Psoas muscle (tissue), 8 donors: ENCODE data around the gene LRP1-AS. TPM values are rescaled to one million over a fixed set of nuclear protein-coding genes. Genes with fewer than 3 reads are reported as not detected.

ENCODE experiments used
- ATAC-seq, 4 donors: fragments of 200-7000 bp; cut with Tn5 transposase; one replicate each; pipeline ENCODE4 v1.9.1; 2020; ENCODE audit warnings: moderate library complexity in 3 of 4, mild to moderate bottlenecking in 2 of 4
- DNase-seq, 2 donors: peaks; one replicate each; pipeline ENCODE4 v3.0.0-alpha.2; 2020
- H3K27ac ChIP-seq: fragments of 200-600 bp; one replicate; pipeline ENCODE4 v1.8.0; 2022
- H3K27me3 ChIP-seq, 3 donors: fragments of 200-600 bp in 1 of 3; one replicate each; pipeline versions ENCODE4 v1.6.1 to v1.8.0; 2013 to 2022; ENCODE audit warnings: low read length in 2 of 3, mild to moderate bottlenecking in 2 of 3, moderate library complexity in 1 of 3; ENCODE audit not compliant: insufficient read depth in 3 of 3
- H3K36me3 ChIP-seq, 2 donors: fragments of 200-600 bp in 1 of 2; one replicate each; pipeline versions ENCODE4 v1.6.1 to v1.8.0; 2013 to 2022; ENCODE audit warnings: low read depth in 1 of 2, mild to moderate bottlenecking in 1 of 2, moderate library complexity in 1 of 2; ENCODE audit not compliant: insufficient read depth in 1 of 2
- H3K4me1 ChIP-seq: fragments of 200-600 bp; one replicate; pipeline ENCODE4 v1.8.0; 2022
- H3K4me3 ChIP-seq: fragments of 200-600 bp; one replicate; pipeline ENCODE4 v1.8.0; 2022; ENCODE audit warnings: mild to moderate bottlenecking
- H3K9me3 ChIP-seq: fragments of 200-600 bp; one replicate; pipeline ENCODE4 v1.8.0; 2022
- WGBS, 3 donors: extraction: QIAGEN DNeasy Blood & Tissue Kit; methylation state at CpG; one replicate each; pipeline versions ENCODE4 v1.1.6 to v1.1.7; 2013; 5-methylcytosine and 5-hydroxymethylcytosine counted together
- intact Hi-C, 2 donors: fragments of 100-400 bp; cut with DNase I; formaldehyde crosslinking; loops; one replicate each; pipeline versions ENCODE4 v1.11.0 to v1.14.2; 2022
- polyA plus RNA-seq, 3 donors: library from polyadenylated mRNA; stranded (reverse); fragments of 200-250 nt; gene quantifications; one replicate each; pipeline ENCODE4 v1.2.3, GENCODE V29; 2013
- total RNA-seq, 4 donors: library from RNA; stranded (reverse); fragmentation: NEBNext Ultra II Directional in 2 of 4; extraction: Animal tissue kit (Norgen Biotek cat#: 25700) in 2 of 4; gene quantifications; one replicate each; pipeline versions ENCODE4 v1.2.1 to v1.2.4, GENCODE V29; 2021 to 2023
- TF ChIP-seq, protein P1 (sequence below): fragments of 200-600 bp; IDR thresholded peaks from one replicate; pipeline ENCODE4 v1.8.0; 2022; ENCODE audit warnings: antibody characterized with exemption
- donor health status: healthy with polysubstance abuse.
- donor health status: DM: no; HTN: no; CAD: no; lungs with moderate emphysema.
- donor health status: Bipolar disorder and iron deficiency.
- donor health status: healthy.
- donor health status: DM: yes; HTN: yes; CAD: no.
- donor health status: DM: no; HTN: no; CAD: no.
- donor health status: DM: no; HTN: no; CAD: no.
- donor health status: DM: yes; HTN: yes; CAD: no.

LRP1-AS gene
- total and polyA plus RNA-seq, 7 donors: not detected

DNA sequence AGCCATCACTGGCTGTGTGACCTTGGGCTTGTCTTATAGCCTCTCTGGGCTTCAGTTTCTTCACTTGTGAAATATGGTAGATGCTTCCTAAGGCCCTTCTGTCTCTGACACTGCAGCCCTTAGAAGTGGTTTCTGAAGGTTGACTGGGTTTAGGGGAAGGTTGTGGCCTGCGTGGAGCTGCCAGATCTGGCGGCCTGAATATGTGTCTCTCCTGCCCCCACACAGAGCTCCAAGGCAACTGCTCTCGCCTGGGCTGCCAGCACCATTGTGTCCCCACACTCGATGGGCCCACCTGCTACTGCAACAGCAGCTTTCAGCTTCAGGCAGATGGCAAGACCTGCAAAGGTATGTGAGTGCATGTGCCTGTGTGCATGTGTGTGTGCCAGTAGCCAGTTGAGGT, 4.0 kb downstream of the LRP1-AS start:
- peaks cover 0 to 36% of the 10 kb centered on the region in 2 donors for H3K36me3 ChIP-seq
- DNase-seq (no peak), ATAC-seq (no peak)
- H3K4me1 ChIP-seq: peaks cover 7% of the 10 kb centered on the region
- H3K27ac ChIP-seq: no peak overlapping the region
- TF ChIP-seq, protein P1, sequence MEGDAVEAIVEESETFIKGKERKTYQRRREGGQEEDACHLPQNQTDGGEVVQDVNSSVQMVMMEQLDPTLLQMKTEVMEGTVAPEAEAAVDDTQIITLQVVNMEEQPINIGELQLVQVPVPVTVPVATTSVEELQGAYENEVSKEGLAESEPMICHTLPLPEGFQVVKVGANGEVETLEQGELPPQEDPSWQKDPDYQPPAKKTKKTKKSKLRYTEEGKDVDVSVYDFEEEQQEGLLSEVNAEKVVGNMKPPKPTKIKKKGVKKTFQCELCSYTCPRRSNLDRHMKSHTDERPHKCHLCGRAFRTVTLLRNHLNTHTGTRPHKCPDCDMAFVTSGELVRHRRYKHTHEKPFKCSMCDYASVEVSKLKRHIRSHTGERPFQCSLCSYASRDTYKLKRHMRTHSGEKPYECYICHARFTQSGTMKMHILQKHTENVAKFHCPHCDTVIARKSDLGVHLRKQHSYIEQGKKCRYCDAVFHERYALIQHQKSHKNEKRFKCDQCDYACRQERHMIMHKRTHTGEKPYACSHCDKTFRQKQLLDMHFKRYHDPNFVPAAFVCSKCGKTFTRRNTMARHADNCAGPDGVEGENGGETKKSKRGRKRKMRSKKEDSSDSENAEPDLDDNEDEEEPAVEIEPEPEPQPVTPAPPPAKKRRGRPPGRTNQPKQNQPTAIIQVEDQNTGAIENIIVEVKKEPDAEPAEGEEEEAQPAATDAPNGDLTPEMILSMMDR: no peak
- no peaks in the 10 kb centered on the region for H3K27me3 ChIP-seq
- H3K9me3 ChIP-seq: no peaks in the 10 kb centered on the region
- H3K4me3 ChIP-seq: no peak overlapping the region
- 79 to 80% (median 80%) methylated on average over 4 of the region's 4 CpGs for WGBS, 3 donors
- intact Hi-C loops: no loop called here

DNA sequence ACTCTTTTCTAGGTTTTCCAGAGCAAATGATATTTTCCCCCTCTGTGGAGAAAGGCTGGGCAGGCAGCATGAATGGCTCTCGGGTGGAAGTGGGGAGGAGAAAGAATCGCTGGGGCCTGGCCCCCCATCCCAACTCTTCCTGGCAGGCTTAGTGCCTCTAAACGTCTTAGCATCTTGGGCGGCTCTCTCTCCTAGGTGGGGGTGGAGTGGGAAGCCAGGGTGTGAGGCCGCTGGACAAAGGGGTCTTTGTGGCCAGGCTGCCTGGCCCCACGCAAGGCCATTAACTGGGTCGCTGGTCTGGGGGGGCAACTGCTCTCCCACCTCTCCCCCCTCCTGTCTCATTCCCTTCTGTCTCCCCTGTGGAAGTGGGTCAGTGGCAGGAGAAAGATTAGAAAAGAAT, 4.7 kb downstream of the LRP1-AS start:
- Histone ChIP-seq H3K4me3 (no peak overlapping the region), H3K27ac (no peak overlapping the region), H3K4me1 (peaks cover 5% of the 10 kb centered on the region), H3K9me3 (no peaks in the 10 kb centered on the region), H3K27me3 (no peaks in the 10 kb centered on the region), H3K36me3 (peaks cover 0 to 36% of the 10 kb centered on the region in 2 donors)
- DNase-seq: no peak
- TF ChIP-seq, protein P1: no peak
- 59 to 77% (median 68%) methylated on average over 6 to 7 of the region's 7 CpGs for WGBS, 3 donors
- ATAC-seq: no peak
- intact Hi-C loops: no loop called here

DNA sequence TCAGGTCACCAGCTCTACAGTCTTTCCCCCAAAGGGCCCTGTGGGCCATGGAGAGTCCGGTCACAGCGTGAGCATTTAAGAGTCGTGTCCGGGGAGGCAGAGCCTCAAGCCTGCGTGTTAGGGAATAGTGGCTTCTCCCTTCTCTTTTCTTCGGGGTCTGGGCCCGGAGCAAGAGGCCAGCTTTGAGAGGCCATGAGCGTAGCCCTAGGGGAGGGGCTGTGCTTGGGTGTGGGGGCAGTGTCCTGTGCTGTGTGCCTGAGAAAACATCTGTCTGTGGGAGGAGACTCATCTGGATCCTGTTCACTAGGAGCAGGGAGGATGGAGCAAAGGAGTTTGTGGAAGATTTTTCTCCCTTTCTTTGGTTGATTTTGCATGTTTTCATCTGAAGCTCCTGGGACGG, 5.3 kb downstream of the LRP1-AS start:
- no peaks in the 10 kb centered on the region for H3K4me1 ChIP-seq
- TF ChIP-seq, protein P1: no peak
- 56 to 79% (median 65%) methylated on average over 9 of the region's 9 CpGs for WGBS, 3 donors
- H3K9me3 ChIP-seq: no peaks in the 10 kb centered on the region
- H3K27ac ChIP-seq: no peak overlapping the region
- peak in 1 of 4 donors; percentile 29 for ATAC-seq
- H3K36me3 ChIP-seq: peaks cover 0 to 36% of the 10 kb centered on the region in 2 donors
- intact Hi-C loops: no loop called here
- H3K27me3 ChIP-seq: no peaks in the 10 kb centered on the region
- no peak overlapping the region for H3K4me3 ChIP-seq
- no peak for DNase-seq

DNA sequence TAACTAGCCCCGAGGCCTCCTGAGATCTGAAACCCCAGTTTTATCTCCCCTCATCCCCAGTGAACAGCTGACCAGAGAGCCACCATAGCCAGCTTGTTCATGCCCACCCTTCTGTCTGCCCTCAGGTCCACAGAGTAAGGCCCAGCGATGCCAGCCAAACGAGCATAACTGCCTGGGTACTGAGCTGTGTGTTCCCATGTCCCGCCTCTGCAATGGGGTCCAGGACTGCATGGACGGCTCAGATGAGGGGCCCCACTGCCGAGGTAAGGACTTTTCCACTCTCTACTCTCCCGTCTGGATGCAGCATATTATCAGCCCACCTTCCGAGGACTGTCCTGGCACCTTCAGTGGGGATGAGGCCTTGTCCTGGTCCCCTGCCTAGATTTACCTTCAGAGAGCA, 6.2 kb downstream of the LRP1-AS start:
- TF ChIP-seq, protein P1: no peak
- peaks cover 0 to 31% of the 10 kb centered on the region in 2 donors for H3K36me3 ChIP-seq
- DNase-seq: no peak
- WGBS, 3 donors: 79 to 93% (median 82%) methylated on average over 8 of the region's 8 CpGs
- H3K4me1 ChIP-seq: no peaks in the 10 kb centered on the region
- intact Hi-C loops: no loop called here
- no peaks in the 10 kb centered on the region for H3K27me3 ChIP-seq
- H3K9me3 ChIP-seq: no peaks in the 10 kb centered on the region
- no peak overlapping the region for H3K27ac ChIP-seq
- no peak for ATAC-seq
- H3K4me3 ChIP-seq: no peak overlapping the region
